Ishikawa (cell line): Measurements from ENCODE around the gene MBD3L4.

Source experiments
- CEBPB ChIP-seq: IDR thresholded peaks from 2 replicates; pipeline ENCODE4 v1.6.1; 2012
- CREB1 ChIP-seq: IDR thresholded peaks from 2 replicates; pipeline ENCODE4 v1.6.1; 2012; ENCODE audit warnings: low read depth
- EGR1 ChIP-seq: IDR thresholded peaks from 2 replicates; pipeline ENCODE4 v1.6.1; 2012
- EP300 ChIP-seq: IDR thresholded peaks from 2 replicates; pipeline ENCODE4 v1.6.1; 2012; ENCODE audit warnings: borderline replicate concordance
- FOXM1 ChIP-seq: IDR thresholded peaks from 2 replicates; pipeline ENCODE4 v1.6.1; 2012; ENCODE audit warnings: low read depth, borderline replicate concordance
- MAX ChIP-seq: IDR thresholded peaks from 2 replicates; pipeline ENCODE4 v1.6.1; 2012
- NFIC ChIP-seq: IDR thresholded peaks from 2 replicates; pipeline ENCODE4 v1.6.1; 2012
- RAD21 ChIP-seq: IDR thresholded peaks from 2 replicates; pipeline ENCODE4 v1.6.1; 2012; ENCODE audit warnings: low read depth
- REST ChIP-seq: IDR thresholded peaks from 2 replicates; pipeline ENCODE4 v1.6.1; 2012; ENCODE audit warnings: low read depth, mild to moderate bottlenecking
- TAF1 ChIP-seq: IDR thresholded peaks from 2 replicates; pipeline ENCODE4 v1.6.1; 2012; ENCODE audit warnings: low read depth, mild to moderate bottlenecking
- TCF12 ChIP-seq: IDR thresholded peaks from 2 replicates; pipeline ENCODE4 v1.6.1; 2012; ENCODE audit warnings: low read depth
- TEAD4 ChIP-seq: IDR thresholded peaks from 2 replicates; pipeline ENCODE4 v1.6.1; 2012
- USF1 ChIP-seq: IDR thresholded peaks from 2 replicates; pipeline ENCODE4 v1.6.1; 2012
- YY1 ChIP-seq: IDR thresholded peaks from 2 replicates; pipeline ENCODE4 v1.6.1; 2012; ENCODE audit warnings: low read depth
- ZBTB7A ChIP-seq: IDR thresholded peaks from 2 replicates; pipeline ENCODE4 v1.6.1; 2012; ENCODE audit warnings: low read depth

The MBD3L4 gene

GRCh38 chr19:7000333-7000732 lies 39.6 kb downstream of the MBD3L4 start:
- TF ChIP-seq TEAD4 (no peak), CREB1 (no peak), TCF12 (no peak), CEBPB (no peak), EP300 (no peak), YY1 (no peak), MAX (no peak), FOXM1 (no peak), NFIC (no peak), TAF1 (no peak), ZBTB7A (no peak), REST (no peak)

- TF ChIP-seq EP300 (no peak), TEAD4 (no peak), REST (no peak), TAF1 (no peak), RAD21 (no peak), ZBTB7A (no peak), FOXM1 (no peak), CREB1 (no peak), USF1 (no peak), CEBPB (no peak), YY1 (no peak), EGR1 (no peak), NFIC (no peak), MAX (no peak), TCF12 (no peak)
Measured at GRCh38 chr19:6999933-7000332, 40.0 kb downstream of the MBD3L4 start.

- no peak for TF ChIP-seq USF1
- TF ChIP-seq TEAD4: no peak
- TF ChIP-seq TAF1: no peak
- TF ChIP-seq NFIC: no peak
- no peak for TF ChIP-seq REST
- no peak for TF ChIP-seq ZBTB7A
- TF ChIP-seq RAD21: no peak
- TF ChIP-seq YY1: no peak
Measured at GRCh38 chr19:6997679-6998445, 42.1 kb downstream of the MBD3L4 start.

- TF ChIP-seq NFIC: no peak
- TF ChIP-seq USF1: no peak
- no peak for TF ChIP-seq MAX
- no peak for TF ChIP-seq EP300
- no peak for TF ChIP-seq REST
- no peak for TF ChIP-seq ZBTB7A
Measured at GRCh38 chr19:6996810-6997209, 43.2 kb downstream of the MBD3L4 start.
